ENCODE data around the gene GAL3ST1. TPM values are rescaled to one million over a fixed set of nuclear protein-coding genes. Genes with fewer than 3 reads are reported as not detected.

Gene GAL3ST1
- total and polyA plus RNA-seq, 10 of the 15 experiments (the other 5 are each of a cell fraction or from before 2014, with no cell fraction given): not detected

- TF ChIP-seq IKZF1 (conservative IDR thresholded peaks at IDR 0.05) (0 out of 2 replicates have a peak, but pooled peaks have one; percentile 16), ZNF622 (IDR thresholded peaks at IDR 0.05) (no peak), PAX8 (IDR thresholded peaks at IDR 0.05) (no peak), POLR2AphosphoS2 (IDR thresholded peaks at IDR 0.05; ENCODE audit: low read depth, low read length) (no peak), RFX5 (IDR thresholded peaks at IDR 0.05; ENCODE audit: low read depth, low read length) (no peak), RAD51 (IDR thresholded peaks at IDR 0.05) (peak; percentile 95), HCFC1 (IDR thresholded peaks at IDR 0.05; ENCODE audit: low read length) (no peak), HSF1 (IDR thresholded peaks at IDR 0.05; ENCODE audit: low read depth, low read length) (no peak), MYB (IDR thresholded peaks at IDR 0.05; ENCODE audit: borderline replicate concordance, low read depth, low read length) (no peak), TAF1 (IDR thresholded peaks at IDR 0.05; ENCODE audit: borderline replicate concordance, low read depth, low read length) (0 out of 2 replicates have a peak, but pooled peaks have one; percentile 12), SUZ12 (IDR thresholded peaks at IDR 0.05; ENCODE audit: unreplicated experiment) (no peak), MTA2 (IDR thresholded peaks at IDR 0.05; ENCODE audit: low read depth) (no peak), NRF1 (conservative IDR thresholded peaks at IDR 0.05; ENCODE audit: low read depth, low read length) (no peak), EP300 (IDR thresholded peaks at IDR 0.05; ENCODE audit: borderline replicate concordance in 1 of 2, control insufficient read depth in 1 of 2, low read depth in 2 of 2, low read length in 2 of 2) (no peak)
- TF ChIP-seq, protein P1, sequence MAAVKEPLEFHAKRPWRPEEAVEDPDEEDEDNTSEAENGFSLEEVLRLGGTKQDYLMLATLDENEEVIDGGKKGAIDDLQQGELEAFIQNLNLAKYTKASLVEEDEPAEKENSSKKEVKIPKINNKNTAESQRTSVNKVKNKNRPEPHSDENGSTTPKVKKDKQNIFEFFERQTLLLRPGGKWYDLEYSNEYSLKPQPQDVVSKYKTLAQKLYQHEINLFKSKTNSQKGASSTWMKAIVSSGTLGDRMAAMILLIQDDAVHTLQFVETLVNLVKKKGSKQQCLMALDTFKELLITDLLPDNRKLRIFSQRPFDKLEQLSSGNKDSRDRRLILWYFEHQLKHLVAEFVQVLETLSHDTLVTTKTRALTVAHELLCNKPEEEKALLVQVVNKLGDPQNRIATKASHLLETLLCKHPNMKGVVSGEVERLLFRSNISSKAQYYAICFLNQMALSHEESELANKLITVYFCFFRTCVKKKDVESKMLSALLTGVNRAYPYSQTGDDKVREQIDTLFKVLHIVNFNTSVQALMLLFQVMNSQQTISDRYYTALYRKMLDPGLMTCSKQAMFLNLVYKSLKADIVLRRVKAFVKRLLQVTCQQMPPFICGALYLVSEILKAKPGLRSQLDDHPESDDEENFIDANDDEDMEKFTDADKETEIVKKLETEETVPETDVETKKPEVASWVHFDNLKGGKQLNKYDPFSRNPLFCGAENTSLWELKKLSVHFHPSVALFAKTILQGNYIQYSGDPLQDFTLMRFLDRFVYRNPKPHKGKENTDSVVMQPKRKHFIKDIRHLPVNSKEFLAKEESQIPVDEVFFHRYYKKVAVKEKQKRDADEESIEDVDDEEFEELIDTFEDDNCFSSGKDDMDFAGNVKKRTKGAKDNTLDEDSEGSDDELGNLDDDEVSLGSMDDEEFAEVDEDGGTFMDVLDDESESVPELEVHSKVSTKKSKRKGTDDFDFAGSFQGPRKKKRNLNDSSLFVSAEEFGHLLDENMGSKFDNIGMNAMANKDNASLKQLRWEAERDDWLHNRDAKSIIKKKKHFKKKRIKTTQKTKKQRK (IDR thresholded peaks at IDR 0.05; ENCODE audit: low read depth, low read length): no peak
- TF ChIP-seq, protein P2, sequence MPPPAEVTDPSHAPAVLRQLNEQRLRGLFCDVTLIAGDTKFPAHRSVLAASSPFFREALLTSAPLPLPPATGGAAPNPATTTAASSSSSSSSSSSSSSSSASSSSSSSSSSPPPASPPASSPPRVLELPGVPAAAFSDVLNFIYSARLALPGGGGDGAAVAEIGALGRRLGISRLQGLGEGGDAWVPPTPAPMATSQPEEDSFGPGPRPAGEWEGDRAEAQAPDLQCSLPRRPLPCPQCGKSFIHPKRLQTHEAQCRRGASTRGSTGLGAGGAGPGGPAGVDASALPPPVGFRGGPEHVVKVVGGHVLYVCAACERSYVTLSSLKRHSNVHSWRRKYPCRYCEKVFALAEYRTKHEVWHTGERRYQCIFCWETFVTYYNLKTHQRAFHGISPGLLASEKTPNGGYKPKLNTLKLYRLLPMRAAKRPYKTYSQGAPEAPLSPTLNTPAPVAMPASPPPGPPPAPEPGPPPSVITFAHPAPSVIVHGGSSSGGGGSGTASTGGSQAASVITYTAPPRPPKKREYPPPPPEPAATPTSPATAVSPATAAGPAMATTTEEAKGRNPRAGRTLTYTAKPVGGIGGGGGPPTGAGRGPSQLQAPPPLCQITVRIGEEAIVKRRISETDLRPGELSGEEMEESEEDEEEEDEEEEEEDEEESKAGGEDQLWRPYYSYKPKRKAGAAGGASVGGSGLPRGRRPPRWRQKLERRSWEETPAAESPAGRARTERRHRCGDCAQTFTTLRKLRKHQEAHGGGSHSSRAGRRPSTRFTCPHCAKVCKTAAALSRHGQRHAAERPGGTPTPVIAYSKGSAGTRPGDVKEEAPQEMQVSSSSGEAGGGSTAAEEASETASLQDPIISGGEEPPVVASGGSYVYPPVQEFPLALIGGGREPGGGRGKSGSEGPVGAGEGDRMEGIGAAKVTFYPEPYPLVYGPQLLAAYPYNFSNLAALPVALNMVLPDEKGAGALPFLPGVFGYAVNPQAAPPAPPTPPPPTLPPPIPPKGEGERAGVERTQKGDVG (CRISPR knock-in tag; IDR thresholded peaks at IDR 0.05): no peak
- TF ChIP-seq, protein P3, sequence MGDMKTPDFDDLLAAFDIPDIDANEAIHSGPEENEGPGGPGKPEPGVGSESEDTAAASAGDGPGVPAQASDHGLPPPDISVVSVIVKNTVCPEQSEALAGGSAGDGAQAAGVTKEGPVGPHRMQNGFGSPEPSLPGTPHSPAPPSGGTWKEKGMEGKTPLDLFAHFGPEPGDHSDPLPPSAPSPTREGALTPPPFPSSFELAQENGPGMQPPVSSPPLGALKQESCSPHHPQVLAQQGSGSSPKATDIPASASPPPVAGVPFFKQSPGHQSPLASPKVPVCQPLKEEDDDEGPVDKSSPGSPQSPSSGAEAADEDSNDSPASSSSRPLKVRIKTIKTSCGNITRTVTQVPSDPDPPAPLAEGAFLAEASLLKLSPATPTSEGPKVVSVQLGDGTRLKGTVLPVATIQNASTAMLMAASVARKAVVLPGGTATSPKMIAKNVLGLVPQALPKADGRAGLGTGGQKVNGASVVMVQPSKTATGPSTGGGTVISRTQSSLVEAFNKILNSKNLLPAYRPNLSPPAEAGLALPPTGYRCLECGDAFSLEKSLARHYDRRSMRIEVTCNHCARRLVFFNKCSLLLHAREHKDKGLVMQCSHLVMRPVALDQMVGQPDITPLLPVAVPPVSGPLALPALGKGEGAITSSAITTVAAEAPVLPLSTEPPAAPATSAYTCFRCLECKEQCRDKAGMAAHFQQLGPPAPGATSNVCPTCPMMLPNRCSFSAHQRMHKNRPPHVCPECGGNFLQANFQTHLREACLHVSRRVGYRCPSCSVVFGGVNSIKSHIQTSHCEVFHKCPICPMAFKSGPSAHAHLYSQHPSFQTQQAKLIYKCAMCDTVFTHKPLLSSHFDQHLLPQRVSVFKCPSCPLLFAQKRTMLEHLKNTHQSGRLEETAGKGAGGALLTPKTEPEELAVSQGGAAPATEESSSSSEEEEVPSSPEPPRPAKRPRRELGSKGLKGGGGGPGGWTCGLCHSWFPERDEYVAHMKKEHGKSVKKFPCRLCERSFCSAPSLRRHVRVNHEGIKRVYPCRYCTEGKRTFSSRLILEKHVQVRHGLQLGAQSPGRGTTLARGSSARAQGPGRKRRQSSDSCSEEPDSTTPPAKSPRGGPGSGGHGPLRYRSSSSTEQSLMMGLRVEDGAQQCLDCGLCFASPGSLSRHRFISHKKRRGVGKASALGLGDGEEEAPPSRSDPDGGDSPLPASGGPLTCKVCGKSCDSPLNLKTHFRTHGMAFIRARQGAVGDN (IDR thresholded peaks at IDR 0.05): no peak
These were observed 32.2 kb upstream of the GAL3ST1 start, which contains the start of gene TCN2 (continued) for GRCh38 chr22:30606455-30607299.

Data from GM12878 (cell line).